Activated CD4-positive, CD25-positive, alpha-beta regulatory T cell (primary cell): ENCODE data around the gene BTRC.
"Not testable (repeated sequence)": the region's sequence is repeated elsewhere in the genome, so short reads cannot be mapped to it uniquely, and the experiment has no call there.

Source experiments
- DNase-seq, 4 experiments: peaks; one replicate each; lab custom pipeline; 2025; lab: John Stamatoyannopoulos, UW

The BTRC gene

DNA sequence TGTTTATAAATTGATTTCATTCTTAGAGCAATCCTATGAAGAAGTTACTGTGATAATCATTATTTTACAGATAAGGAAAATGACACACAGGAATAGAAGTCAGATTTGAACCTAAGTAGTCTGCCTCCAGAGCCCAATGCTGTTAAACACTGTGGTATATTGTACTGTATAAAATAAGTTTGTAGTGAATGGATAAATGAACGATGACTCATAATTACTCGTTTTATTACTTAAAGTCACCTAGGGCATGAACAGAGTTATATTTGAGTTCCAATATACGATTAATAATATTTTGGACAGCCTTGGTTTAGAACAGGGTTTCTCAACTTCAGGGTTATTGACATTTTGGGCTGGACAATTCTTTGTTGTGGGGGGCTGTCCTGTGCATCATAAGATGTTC lies 7.8 kb upstream of the BTRC start:
- DNase-seq = no peak

DNA sequence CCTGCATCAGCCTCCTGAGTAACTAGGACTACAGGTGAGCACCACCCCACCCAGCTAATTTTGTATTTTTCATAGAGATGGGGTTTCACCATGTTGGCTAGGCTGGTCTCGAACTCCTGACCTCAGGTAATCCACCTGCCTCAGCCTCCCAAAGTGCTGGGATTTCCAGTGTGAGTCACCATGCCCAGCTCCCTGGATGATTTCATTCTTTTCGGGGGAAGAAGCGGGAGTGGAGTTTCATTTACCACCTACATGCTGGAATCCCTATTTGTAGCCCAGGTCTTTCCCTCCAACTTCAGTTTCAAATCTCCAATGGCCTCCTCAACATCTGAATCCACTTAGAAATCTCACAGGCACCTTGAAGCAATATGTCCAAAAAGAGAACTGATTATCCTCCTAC lies 2.9 kb upstream of the BTRC start:
- no peak for DNase-seq

DNA sequence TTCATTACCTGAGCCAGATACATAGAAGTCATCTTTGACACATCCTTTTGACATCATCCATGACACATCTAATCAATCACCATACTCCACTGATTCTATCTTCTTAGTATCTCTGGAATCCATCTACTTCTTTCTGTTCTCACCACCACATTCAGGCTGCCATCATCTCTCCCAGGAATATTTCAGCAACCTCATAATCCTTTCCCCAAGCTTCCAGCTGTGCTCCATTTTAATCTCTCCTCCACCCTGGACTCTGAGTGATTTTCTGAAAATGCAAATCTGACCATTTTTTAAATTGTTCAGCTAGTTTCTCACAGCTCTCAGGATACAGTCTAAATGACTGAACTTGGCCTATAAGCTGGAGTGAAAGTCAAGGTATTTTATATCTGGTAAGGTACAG lies 2.5 kb upstream of the BTRC start:
- DNase-seq = no peak

DNA sequence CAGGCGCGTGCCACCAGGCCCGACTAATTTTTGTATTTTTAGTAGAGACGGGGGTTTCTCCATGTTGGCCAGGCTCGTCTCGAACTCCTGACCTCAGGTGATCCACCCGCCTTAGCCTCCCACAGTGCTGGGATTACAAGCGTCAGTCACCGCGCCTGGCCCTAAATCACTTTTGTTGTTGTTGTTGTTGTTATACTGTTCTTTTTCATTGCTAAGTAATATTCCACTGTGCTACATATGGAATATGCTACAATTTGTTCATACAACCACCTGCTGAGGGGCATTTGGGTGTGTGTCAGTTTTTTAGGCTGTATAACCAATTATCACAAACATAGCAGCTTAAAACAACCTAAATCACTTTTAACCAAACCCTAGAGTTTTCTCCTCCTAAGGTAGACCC lies 1.1 kb upstream of the BTRC start:
- DNase-seq = not testable (repeated sequence)

DNA sequence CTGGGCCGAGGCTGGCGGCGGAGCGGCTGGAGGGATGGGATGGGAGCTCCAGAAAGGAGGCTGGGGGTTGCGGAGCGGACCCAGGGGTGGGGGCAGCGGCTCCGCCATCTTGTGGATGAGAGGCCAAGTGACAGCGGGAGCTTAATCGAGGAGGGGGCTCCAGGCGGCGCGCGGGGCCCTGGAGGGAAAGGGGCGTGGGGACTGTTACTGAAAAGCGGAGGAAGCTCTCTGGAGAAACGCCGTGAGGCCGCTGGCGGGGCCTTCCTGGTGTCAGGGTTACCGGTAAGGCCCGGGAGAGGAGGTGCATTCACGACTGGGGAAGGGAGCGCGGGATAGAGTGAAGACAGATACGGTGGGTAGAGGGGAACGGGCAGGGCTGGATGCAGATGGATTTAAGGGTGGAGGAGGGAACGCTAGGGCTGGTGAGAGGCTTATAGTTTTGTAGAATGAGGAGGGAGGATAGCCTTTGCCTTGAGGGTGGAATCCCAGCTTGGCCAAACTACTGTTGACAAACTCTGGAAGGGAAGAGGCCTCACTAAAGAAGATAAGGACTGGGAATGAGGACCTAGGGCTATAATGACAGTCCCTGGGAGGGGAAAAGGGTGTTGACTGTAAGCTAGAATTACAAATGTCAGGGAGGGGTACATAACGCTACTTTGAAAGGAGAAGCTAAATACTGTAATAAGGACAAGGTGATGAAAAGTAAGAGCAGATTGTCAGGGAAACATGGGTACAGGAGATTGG lies 535 bp downstream of the BTRC start:
- DNase-seq = peak in 3 of 4 experiments; percentile 10 to 45 (median 18)

DNA sequence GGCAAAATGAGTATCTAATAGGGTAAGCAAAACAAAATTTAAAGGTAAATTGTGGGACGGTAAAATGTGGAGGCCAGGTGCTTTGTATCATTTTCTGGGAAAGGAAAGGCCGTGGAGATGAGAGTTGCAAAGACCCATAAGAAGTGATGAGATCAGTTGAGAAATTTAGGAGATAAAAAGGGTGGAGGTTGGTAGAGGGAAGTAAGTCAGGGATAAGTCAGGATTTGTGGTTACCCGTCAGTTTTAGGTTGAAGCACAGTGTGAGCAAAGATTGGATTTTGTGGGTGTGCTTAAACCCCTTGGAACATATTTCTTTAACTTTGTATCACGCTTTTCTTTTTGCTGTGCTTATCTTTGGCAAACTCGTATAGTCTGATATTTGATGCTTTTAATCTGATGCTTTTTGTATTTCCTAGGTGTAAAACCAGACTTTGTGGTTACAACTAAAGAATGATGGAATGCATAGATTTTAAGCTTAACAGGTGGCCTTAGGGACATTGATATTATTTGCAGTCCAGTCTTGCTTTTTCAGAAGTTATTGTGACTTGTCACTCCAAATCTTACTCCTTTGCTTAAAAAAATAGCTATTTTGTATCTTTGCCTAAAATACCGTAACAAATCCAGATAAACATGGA lies 1.2 kb downstream of the BTRC start:
- DNase-seq = no peak

DNA sequence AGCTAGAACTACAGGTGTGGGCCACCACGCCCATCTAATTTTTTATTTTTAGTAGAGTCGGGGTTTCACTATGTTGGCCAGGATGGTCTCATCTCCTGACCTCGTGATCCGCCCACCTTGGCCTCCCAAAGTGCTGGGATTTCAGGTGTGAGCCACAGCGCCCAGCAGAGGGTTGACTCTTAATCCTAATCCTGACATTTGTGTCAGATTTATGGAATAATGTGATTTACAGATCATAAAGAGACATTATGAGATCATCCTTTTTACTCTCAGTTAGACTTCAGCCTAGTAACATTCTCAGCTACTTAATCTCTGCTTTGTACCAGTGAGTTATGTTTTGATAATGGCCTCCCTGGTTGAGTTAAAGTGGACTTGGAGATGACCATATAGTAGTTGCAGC lies 2.2 kb downstream of the BTRC start:
- DNase-seq = no peak

DNA sequence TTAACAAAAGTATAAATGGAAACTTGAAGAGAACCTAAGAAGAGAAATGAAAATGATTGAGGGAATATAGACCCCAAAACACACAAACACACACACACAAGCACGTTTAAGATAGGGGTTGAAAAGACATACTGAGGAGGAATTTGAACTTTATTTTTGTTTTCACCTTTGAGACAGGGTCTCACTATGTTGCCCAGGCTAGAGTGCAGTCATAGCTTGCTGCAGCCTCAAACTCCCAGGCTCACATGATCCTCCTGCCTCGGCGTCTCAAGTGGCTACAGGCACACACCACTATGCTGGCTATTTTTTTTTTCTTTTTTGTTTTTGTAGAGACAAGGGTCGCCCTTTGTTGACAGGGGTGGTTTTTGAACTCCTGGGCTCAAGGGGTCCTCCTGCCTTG lies 4.0 kb downstream of the BTRC start:
- DNase-seq = no peak

DNA sequence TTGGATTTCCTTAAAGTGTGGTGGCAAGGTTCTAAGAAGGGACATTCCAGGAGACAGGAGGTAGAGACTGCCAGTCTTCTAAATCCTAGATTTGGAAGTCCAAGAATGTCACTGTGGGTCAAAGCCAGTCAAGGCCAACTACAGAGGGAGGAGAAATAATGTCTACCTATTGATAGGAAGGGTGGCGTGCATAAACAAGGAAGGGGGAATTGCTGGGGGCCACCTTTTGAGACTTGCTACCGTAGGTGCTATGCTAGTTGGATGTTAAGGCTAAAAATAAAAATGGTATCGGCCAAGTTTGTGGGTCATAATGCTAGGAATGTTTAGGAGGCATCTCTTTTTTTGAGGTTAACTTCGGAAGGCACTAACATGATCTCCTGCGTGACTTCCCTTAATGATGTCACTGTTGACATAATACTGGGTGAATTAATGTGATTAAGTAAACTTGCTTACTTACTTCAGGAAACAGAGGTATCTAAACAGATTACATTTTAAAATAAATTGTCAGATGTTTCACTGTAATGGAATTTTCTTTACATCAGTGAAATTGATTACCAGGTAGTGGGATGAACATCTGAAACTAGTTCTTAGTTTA lies 4.8 kb downstream of the BTRC start:
- DNase-seq = no peak

DNA sequence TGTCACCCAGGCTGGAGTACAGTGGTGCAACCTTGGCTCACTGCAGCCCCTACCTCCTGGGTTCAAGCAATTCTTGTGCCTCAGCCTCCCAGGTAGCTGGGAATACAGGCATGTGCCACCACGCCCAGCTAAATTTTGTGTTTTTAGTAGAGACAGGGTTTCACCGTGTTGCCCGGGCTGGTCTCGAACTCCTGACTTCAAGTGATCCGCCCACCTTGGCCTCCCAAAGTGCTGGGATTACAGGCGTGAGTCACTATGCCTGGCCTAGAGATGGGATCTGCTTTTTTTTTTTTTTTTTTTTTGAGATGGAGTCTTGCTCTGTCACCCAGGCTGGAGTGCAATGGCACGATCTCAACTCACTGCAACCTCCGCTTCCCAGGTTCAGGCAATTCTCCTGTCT lies 6.1 kb downstream of the BTRC start:
- not testable (repeated sequence) for DNase-seq

DNA sequence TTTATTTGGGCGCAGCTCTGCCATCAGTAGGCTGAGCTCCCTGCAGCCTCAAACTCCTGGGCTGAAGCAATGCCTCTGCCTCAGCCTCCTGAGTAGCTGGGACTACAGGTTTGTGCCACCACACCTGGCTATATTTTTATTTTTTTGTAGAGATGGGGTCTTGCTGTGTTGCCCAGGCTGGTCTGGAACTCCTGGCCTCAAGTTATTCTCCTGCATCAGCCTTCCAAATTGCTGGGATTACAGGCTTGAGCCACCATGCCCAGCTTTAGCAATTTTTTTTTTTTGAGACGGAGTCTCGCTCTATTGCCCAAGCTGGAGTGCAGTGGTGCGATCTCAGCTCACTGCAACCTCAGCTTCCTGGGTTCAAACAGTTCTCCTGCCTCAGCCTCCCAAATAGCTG lies 6.9 kb downstream of the BTRC start:
- not testable (repeated sequence) for DNase-seq

DNA sequence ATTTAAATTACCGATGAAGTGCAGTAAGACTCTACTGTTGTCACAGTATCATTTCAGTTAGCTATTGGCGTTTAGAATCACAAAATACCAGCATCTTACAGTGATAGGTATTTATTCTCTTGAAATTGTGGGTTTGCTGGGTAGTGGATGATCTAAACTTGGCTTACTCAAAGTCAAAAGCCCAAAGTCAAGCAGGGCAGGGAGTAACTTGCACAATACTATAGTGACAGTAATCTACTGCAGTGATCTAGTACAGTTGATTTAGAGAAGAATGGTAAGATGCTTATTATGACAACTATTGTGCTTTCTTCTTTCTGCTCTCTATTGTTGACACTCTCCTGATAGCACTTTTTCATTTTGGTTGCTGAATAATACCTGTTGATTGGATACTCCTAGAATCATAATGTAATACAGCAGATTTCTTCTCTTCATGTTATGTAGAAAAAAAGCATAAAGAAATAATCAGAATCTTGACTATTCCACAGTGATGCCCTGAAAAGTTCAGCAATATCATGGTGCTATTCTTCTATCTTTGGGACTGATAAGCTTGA lies 10.0 kb downstream of the BTRC start:
- DNase-seq = no peak

DNA sequence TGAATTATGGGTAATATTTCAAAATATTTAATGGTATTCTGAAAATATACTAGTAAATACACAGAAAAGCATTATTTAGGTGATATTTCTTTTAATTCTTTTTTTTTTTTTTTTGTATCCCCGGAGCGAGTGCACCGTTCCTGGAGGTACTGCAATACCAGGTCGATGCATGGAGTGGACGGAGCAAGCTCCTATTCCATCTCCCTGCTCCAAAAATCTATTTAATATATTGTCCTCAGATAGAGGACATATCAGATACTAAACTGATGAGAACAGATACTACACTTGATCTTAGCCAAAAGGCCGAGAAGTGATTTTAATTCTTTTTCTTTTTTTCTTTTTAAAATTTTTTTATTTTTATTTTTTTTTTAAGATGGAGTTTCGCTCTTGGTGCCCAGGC lies 10.8 kb downstream of the BTRC start:
- DNase-seq = no peak

DNA sequence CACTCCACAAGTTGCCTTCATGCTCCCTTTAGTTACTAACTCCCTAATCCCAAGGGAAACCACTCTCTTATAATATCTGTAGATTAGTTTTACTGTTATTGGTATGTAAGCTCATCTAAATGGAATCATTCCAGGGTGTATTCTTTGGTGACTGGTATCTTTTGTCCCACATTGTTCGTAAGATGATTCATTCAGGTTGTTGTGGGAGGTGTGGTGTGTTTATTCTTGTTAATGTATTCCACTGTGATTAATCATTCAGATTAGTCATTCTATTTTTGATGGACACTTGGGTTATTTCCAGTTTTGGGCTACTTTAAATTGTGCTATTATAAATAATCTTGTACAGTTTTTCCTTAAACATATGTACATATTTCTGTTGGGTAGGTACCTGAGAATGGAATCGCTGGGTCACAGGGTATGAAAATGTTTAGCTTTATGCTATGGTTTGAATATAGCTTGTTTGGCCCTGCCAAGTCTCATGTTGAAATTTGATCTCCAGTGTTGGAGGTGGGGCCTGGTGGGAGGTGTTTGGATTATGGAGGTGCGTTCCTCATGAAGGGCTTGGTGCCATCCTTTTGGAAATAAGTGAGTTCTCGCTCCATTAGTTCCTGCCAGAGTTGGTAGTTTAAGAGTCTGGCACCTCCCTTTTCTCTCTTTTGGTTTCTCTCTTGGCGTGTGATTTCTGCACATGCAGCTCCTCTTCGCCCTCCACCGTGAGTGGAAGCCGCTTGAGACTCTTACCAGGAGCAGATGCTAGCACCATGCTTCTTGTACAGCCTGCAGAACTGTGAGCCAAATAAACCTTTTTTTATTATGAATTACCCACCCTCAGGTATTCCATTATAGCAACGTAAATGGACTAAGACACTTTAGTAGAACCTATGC lies 13.8 kb downstream of the BTRC start:
- DNase-seq = no peak

DNA sequence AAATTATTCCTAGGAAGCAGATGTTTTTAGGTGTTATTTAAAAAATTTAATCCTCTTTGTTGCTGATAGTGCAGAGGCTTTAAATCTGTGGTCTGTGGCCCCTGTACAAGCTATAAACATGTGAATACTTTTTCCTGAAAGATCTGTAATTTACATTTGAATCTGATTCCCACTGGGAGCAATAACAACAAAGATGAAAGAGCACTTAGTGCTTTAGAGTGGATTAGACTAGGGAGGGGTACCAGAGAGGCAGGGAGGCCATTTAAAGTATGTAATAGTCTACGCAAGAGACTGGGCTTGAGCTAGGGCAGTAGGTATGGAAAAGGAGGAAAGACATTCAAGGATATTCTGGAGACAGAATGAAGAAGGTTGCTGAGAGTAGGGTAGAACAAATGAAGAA lies 19.1 kb downstream of the BTRC start:
- DNase-seq = no peak

DNA sequence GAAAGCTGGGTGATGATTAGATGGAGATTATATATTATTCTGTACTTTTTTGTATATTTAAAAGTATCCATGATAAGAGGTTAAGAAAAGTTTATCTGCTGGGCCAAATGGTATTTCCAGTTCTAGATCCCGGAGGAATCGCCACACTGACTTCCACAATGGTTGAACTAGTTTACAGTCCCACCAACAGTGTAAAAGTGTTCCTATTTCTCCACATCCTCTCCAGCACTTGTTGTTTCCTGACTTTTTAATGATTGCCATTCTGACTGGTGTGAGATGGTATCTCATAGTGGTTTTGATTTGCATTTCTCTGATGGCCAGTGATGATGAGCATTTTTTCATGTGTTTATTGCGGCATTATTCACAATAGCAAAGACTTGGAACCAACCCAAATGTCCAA lies 20.0 kb downstream of the BTRC start:
- not testable (repeated sequence) for DNase-seq

DNA sequence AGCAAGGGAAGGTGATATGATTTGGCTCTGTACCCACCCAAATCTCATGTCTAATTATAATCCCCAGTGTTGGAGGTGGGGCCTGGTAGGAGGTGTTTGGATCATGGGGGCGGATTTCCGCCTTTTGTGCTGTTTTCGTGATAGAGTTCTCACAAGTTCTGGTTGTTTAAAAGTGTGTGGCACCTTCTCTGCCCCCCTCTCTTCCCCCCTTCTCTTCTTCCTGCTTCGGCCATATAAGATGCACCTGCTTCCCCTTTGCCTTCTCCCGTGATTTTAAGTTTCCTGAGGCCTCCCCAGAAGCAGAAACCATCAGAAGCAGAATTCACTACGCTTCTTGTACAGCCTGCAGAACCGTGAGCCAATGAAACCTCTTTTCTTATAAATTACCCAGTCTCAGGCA lies 21.1 kb downstream of the BTRC start:
- DNase-seq = no peak

DNA sequence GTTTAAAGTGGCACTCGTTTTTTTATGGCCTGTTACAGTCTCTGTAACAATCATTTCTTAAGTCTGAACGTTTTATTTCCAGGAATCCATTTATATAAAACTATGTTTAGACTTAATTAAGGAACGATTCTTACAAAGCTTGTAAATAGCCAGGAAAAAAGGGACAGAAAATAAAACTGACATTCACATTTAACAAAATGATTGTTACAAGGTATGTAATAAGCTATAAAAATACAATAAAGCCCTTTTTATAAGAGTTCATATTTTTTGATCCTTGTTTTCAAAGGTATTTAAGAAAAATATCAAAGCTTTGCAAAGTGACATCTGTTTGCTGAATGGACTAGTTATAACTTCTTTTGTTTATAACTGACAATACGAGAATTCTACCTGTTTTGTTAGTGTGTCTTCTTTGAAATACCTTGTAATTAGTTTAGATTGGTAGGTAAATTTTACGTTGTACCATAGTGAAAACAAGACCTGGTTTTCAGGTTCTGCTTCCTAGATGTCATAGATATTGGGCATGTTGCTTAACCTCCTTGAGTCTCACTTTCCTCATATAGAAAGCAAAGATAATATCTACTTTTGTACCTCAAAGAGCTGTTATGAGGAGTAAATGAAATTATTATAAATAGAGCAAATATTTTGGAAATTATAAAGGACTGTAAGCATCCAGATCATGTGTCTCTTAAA lies 25.8 kb downstream of the BTRC start:
- no peak for DNase-seq

DNA sequence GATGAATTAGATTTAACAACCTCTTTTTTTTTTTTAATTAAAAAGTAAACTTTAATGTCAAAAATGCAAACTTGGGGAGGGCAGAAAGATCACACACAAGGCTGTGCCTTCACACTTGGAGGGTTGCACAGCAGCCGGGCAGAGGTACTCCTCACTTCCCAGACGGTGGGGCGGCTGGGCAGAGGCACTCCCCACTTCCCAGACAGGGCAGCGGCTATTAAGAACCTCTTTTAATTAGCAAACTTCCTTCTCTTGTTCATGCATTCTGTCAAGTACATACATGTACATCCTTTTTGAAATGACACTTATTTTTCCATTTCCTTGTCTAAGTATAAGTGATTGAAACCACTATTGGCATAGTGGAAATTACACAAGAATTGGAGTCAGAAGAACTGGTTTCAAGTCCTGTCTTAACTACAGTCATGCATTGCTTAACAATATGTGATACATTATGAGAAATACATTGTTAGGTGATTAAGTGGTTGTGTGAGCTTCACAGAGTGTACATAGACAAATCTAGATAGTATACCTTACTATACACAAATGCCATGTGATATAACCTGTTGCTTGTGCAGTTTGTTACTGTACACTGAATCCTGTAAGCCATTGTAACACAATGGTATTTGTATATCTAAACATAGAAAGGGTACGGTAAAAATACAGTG lies 26.5 kb downstream of the BTRC start:
- no peak for DNase-seq

DNA sequence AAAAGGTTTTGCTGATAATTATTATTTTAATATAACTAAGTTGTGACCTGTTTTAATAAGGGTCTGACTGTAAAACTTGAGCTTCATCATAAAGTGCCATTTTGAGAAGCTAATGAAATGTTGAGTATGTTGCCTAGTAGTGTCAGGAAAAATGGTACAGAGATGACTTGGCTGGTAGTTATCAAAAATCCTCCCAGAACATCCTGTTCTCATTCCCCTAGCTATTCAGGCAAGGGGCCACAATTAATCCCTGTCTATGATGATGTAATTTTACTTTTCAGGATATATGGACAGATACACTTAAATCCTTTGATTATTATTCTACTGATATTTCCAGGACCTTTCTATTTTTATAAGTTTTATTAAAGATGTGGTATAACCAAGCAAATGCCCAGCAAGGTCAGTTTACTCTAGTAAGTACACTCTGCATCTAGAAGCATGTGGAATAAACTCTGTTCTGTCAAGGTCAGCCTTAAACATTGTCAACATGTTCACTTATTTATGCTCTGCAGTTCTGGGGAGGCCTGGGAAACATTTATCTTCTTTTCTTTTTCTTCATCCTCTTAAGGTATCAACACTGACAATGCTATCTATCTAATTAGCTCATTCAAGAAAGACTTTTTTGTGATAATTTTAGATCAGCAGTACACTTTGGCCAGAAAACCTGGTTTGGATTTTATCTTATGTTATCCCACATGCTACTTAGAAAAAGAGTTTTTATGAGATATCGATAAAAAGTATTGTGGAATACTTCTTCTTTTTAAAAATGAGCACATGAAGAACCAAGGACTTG lies 32.1 kb downstream of the BTRC start:
- DNase-seq = no peak
